K562 (cell line): ENCODE measurements around the gene MN1. TPM values are rescaled to one million over a fixed set of nuclear protein-coding genes. Genes with fewer than 3 reads are reported as not detected.

Experiments used
- ATAC-seq: fragments of 200-7000 bp; cut with Tn5 transposase; 3 replicates; pipeline ENCODE4 v1.9.1; 2020; ENCODE audit warnings: moderate library complexity
- BruUV-seq: library from RNA; stranded (reverse); fragments of 400-500 nt; replicated peaks from 2 replicates; lab custom pipeline; 2021; lab: Mats Ljungman, UMichigan
- CTCF ChIA-PET: fragments of 300-600 bp; formaldehyde crosslinking; extraction: SDS; loops from one replicate; lab custom pipeline; 2021; ENCODE audit warnings: low intra/inter-chr PET ratio; lab: Yijun Ruan, JAX
- POLR2A ChIA-PET: fragments of 300-600, 350-650 bp; sonication (Branson Sonifier 250); formaldehyde crosslinking; extraction: SDS; loops from one replicate; lab custom pipeline; 2021; ENCODE audit warnings: antibody characterized with exemption, inconsistent platforms; lab: Yijun Ruan, JAX
- DNase-seq, 4 experiments: peaks; one replicate each; pipeline versions ENCODE4 v3.0.0 to v3.0.0-alpha.2; 2011 to 2018; ENCODE audit warnings: low spot score in 3 of 4, mixed read lengths in 3 of 4; ENCODE audit errors: extremely low read depth in 1 of 4
- FAIRE-seq: peaks from 2 replicates; lab custom pipeline; 2011; peaks lifted over from hg19 to GRCh38; lab: Jason Lieb, UNC
- H2AFZ ChIP-seq: 2 replicates; pipeline ENCODE4 v1.6.0; 2011; ENCODE audit warnings: low read depth, low read length, control low read depth, inconsistent platforms
- H3K27ac ChIP-seq: fragments of 200-600 bp; 3 replicates; pipeline ENCODE4 v1.8.0; 2011; ENCODE audit warnings: low read depth, mild to moderate bottlenecking, control low read depth, inconsistent platforms, low read length, moderate library complexity, mixed read lengths; ENCODE audit errors: extremely low read depth
- H3K27me3 ChIP-seq, 2 experiments: fragments of 300-600 bp in 1 of 2; 2 replicates in 1 of 2; 3 replicates in 1 of 2; pipeline versions ENCODE4 v1.6.0 to v1.8.0; 2011; ENCODE audit warnings: inconsistent platforms in 2 of 2, low read length in 2 of 2, mild to moderate bottlenecking in 1 of 2, mixed read lengths in 1 of 2, moderate library complexity in 1 of 2; ENCODE audit not compliant: control insufficient read depth in 2 of 2, insufficient read depth in 2 of 2
- H3K36me3 ChIP-seq: fragments of 300-600 bp; 3 replicates; pipeline ENCODE4 v1.8.0; 2011; ENCODE audit warnings: mild to moderate bottlenecking, low read length, inconsistent platforms; ENCODE audit not compliant: control insufficient read depth, insufficient read depth
- H3K4me1 ChIP-seq, 2 experiments: fragments of 200-600 bp in 1 of 2; replicated peaks in 1 of 2; 2 replicates in 1 of 2; 3 replicates in 1 of 2; pipeline versions ENCODE4 v1.5.1 to v1.8.0; 2011; ENCODE audit warnings: inconsistent platforms in 2 of 2, low read length in 2 of 2, mild to moderate bottlenecking in 1 of 2, mixed read lengths in 1 of 2, moderate library complexity in 1 of 2; ENCODE audit not compliant: control insufficient read depth in 2 of 2, insufficient read depth in 2 of 2
- H3K4me2 ChIP-seq: 2 replicates; pipeline ENCODE4 v1.6.1; 2011; ENCODE audit warnings: low read length, control low read depth, inconsistent platforms, mixed read lengths; ENCODE audit not compliant: insufficient read depth
- H3K4me3 ChIP-seq: fragments of 200-600 bp; sonication (generic), shearing (Covaris generic); 2 replicates; pipeline ENCODE4 v1.5.1; 2016; ENCODE audit warnings: control low read depth, inconsistent platforms
- H3K79me2 ChIP-seq: fragments of 200-600 bp; 3 replicates; pipeline ENCODE4 v1.8.0; 2011; ENCODE audit warnings: low read length, inconsistent platforms; ENCODE audit not compliant: control insufficient read depth, insufficient read depth
- H3K9ac ChIP-seq, 2 experiments: 2 replicates each; pipeline versions ENCODE4 v1.6.0 to v1.6.1; 2011; ENCODE audit warnings: low read depth in 2 of 2, low read length in 2 of 2, control low read depth in 1 of 2, inconsistent platforms in 1 of 2, mild to moderate bottlenecking in 1 of 2, mixed read lengths in 1 of 2; ENCODE audit not compliant: insufficient read depth in 1 of 2
- H3K9me1 ChIP-seq: one replicate; pipeline ENCODE4 v1.6.0; 2011; ENCODE audit warnings: inconsistent platforms, mild to moderate bottlenecking, low read length, moderate library complexity; ENCODE audit not compliant: control insufficient read depth, insufficient read depth
- H3K9me3 ChIP-seq: replicated peaks from 2 replicates; pipeline ENCODE4 v1.5.1; 2011; ENCODE audit warnings: low read depth, low read length, inconsistent platforms; ENCODE audit not compliant: control insufficient read depth, insufficient read depth
- H4K20me1 ChIP-seq: replicated peaks from 2 replicates; pipeline ENCODE4 v1.6.1; 2011; ENCODE audit warnings: low read length, inconsistent platforms, mixed read lengths; ENCODE audit not compliant: control insufficient read depth, insufficient read depth
- CBX5 ChIP-seq: IDR thresholded peaks from 2 replicates; pipeline ENCODE4 v1.6.1; 2014; ENCODE audit warnings: low read depth, borderline replicate concordance
- ETV6 ChIP-seq, 3 experiments: fragments of 150-350 bp in 1 of 3; sonication (generic) in 1 of 3; formaldehyde crosslinking in 1 of 3; IDR thresholded peaks; 2 replicates each; pipeline versions ENCODE4 v1.6.1 to v1.8.0; 2014 to 2022; ENCODE audit warnings: borderline replicate concordance in 2 of 3, low read depth in 2 of 3, antibody characterized with exemption in 1 of 3, low read length in 1 of 3, mild to moderate bottlenecking in 1 of 3, missing genetic modification reagents in 1 of 3
- KAT8 ChIP-seq: fragments of 450-650 bp; IDR thresholded peaks from 2 replicates; pipeline ENCODE4 v1.6.1; 2016; ENCODE audit warnings: low read depth, mild to moderate bottlenecking
- POLR2A ChIP-seq: fragments of 450-650 bp; conservative IDR thresholded peaks from 2 replicates; pipeline ENCODE4 v1.6.1; 2016
- ZNF239 ChIP-seq: fragments of 250-450 bp; sonication (Bioruptor Pico); IDR thresholded peaks from 2 replicates; pipeline ENCODE4 v1.4.0; 2020; ENCODE audit warnings: mild to moderate bottlenecking
- ZNF277 ChIP-seq: fragments of 250-450 bp; sonication (Bioruptor Pico); IDR thresholded peaks from 2 replicates; pipeline ENCODE4 v1.8.0; 2022; ENCODE audit warnings: inconsistent platforms, mild to moderate bottlenecking, moderate library complexity, borderline replicate concordance
- ZNF511 ChIP-seq: sonication (generic); formaldehyde crosslinking; IDR thresholded peaks from 2 replicates; pipeline ENCODE4 v1.8.0; 2022; ENCODE audit warnings: mild to moderate bottlenecking, missing genetic modification reagents
- WGBS: fragments of 100-300 bp; shearing (Covaris generic); methylation state at CpG from one replicate; pipeline ENCODE4 v1.1.6; 2016; ENCODE audit warnings: low coverage, mixed read lengths; ENCODE audit not compliant: insufficient coverage; ENCODE audit errors: missing lambda C conversion rate; 5-methylcytosine and 5-hydroxymethylcytosine counted together
- in situ Hi-C: fragments of 300-500 bp; cut with MboI; formaldehyde crosslinking; loops from 4 replicates; pipeline ENCODE4 v1.15.0; 2018; ENCODE audit warnings: inconsistent platforms, mixed read lengths
- intact Hi-C: fragments of 100-400 bp; cut with micrococcal nuclease; formaldehyde crosslinking; loops from 2 replicates; pipeline ENCODE4 v1.14.2; 2022
- polyA plus RNA-seq, 8 experiments: library from polyadenylated mRNA; depleted of rRNA in 4 of 8; stranded (reverse) in 5 of 8; unstranded in 3 of 8; fragments of >200 nt; fragmentation: Nextera tagmentation in 2 of 8; fragmentation: Illumina TruSeq in 1 of 8; extraction: Ambion mirVana in 2 of 8; extraction: Trizol in 1 of 8; gene quantifications; 2 replicates each; pipeline versions ENCODE4 v1.2.1 to v1.2.3, GENCODE V29; 2011 to 2014; ENCODE audit warnings: inconsistent platforms in 1 of 8, missing spikeins in 1 of 8
- total RNA-seq, 7 experiments: library from RNA; depleted of rRNA in 6 of 7; stranded (reverse); fragments of >200 nt in 6 of 7; fragmentation: Illumina TruSeq in 2 of 7; extraction: Trizol in 2 of 7; gene quantifications; 2 replicates each; pipeline versions ENCODE4 v1.2.1 to v1.2.3, GENCODE V29; 2011 to 2021; ENCODE audit warnings: low replicate concordance in 1 of 7

The MN1 gene
- total and polyA plus RNA-seq, 9 of the 15 experiments (the other 6 are each of a cell fraction or from before 2014, with no cell fraction given), result under 0.01 to 0.05 (median 0.03) TPM; not detected in 5

- no peaks in the 10 kb centered on the region for H3K9me3 ChIP-seq
- H3K4me3 ChIP-seq, result no peak overlapping the region
- H4K20me1 ChIP-seq, result peaks cover 4% of the 10 kb centered on the region
- no TSS peak for BruUV-seq
- no peak overlapping the region; the same call in 2 of the 3 replicates for H3K27ac ChIP-seq
- intact Hi-C loops (no loop called here), in situ Hi-C loops (no loop called here)
- ChIA-PET CTCF (no interaction called here), POLR2A (no interaction called here)
- 78% methylated on average over 5 of the region's 5 CpGs for WGBS
- no peak for FAIRE-seq
- no peak for DNase-seq
- H3K9me1 ChIP-seq, result peaks cover 2% of the 10 kb centered on the region
- peaks cover 28% of the 10 kb centered on the region; the same call in 2 of the 3 replicates for H3K36me3 ChIP-seq
- no peaks in the 10 kb centered on the region for H3K79me2 ChIP-seq
- peak overlapping the region; percentile 15; the same call in 1 of the 2 replicates for H3K4me2 ChIP-seq
- H3K9ac ChIP-seq, result no peak overlapping the region
- H3K4me1 ChIP-seq, result peaks cover 7 to 20% of the 10 kb centered on the region in 2 experiments
- no peak for ATAC-seq
- TF ChIP-seq ZNF511 (CRISPR knock-in tag) (no peak), POLR2A (0 out of 2 replicates have a peak, but pooled peaks have one; percentile 6)
- no peaks in the 10 kb centered on the region for H3K27me3 ChIP-seq
- H2AFZ ChIP-seq, result no peak overlapping the region
Measured at GRCh38 chr22:27846248-27846757, 44.7 kb upstream of the MN1 start.

- no peak for TF ChIP-seq ETV6 (IDR thresholded peaks at IDR 0.05; ENCODE audit: borderline replicate concordance in 1 of 2, low read depth in 2 of 2, low read length in 1 of 2)
- no peak for TF ChIP-seq ETV6 (CRISPR knock-in tag; IDR thresholded peaks at IDR 0.05; ENCODE audit: borderline replicate concordance)
- no peak for TF ChIP-seq CBX5
- no peak for TF ChIP-seq ZNF239 (CRISPR knock-in tag)
- no peak for TF ChIP-seq ZNF277 (CRISPR knock-in tag)
- TF ChIP-seq KAT8, result no peak
- Histone ChIP-seq H3K36me3 (peaks cover 21% of the 10 kb centered on the region; the same call in 2 of the 3 replicates), H3K9me1 (peaks cover 2% of the 10 kb centered on the region), H3K27ac (no peak overlapping the region), H3K27me3 (no peaks in the 10 kb centered on the region), H3K79me2 (no peaks in the 10 kb centered on the region), H4K20me1 (peaks cover 4% of the 10 kb centered on the region), H3K4me3 (no peak overlapping the region), H3K9me3 (no peaks in the 10 kb centered on the region), H3K4me1 (peaks cover 7 to 20% of the 10 kb centered on the region in 2 experiments), H2AFZ (no peak overlapping the region), H3K4me2 (no peak overlapping the region), H3K9ac (no peak overlapping the region)
- WGBS, result 91% methylated on average over 5 of the region's 7 CpGs
- no peak for FAIRE-seq
- no peak for ATAC-seq
- BruUV-seq, result no TSS peak
- in situ Hi-C loops (no loop called here), intact Hi-C loops (no loop called here)
- CTCF ChIA-PET, result no interaction called here
- DNase-seq, result no peak
- POLR2A ChIA-PET, result no interaction called here
Measured at GRCh38 chr22:27845644-27846043, 44.1 kb upstream of the MN1 start.
